Neural cell (in vitro differentiated cells): ENCODE measurements around the gene CDH4. TPM values are rescaled to one million over a fixed set of nuclear protein-coding genes. Genes with fewer than 3 reads are reported as not detected.
"Not testable (repeated sequence)": the region's sequence is repeated elsewhere in the genome, so short reads cannot be mapped to it uniquely, and the experiment has no call there.

ENCODE experiments used
- H2AFZ ChIP-seq: fragments of 200-600, 300-800 bp; sonication (generic), shearing (Covaris generic); 2 replicates; pipeline ENCODE4 v1.6.0; 2014; ENCODE audit warnings: low read depth, mild to moderate bottlenecking, antibody characterized with exemption, low read length, moderate library complexity
- H3F3A ChIP-seq: fragments of 200-600 bp; shearing (Covaris generic); 2 replicates; pipeline ENCODE4 v1.6.1; 2016; ENCODE audit warnings: mild to moderate bottlenecking, moderate library complexity, mixed read lengths, antibody characterized with exemption, low read length; ENCODE audit not compliant: insufficient read depth, poor library complexity, severe bottlenecking
- H3K27ac ChIP-seq: fragments of 200-600, 300-800 bp; sonication (generic), shearing (Covaris generic); 2 replicates; pipeline ENCODE4 v1.5.1; 2014; ENCODE audit warnings: mild to moderate bottlenecking, low read length, moderate library complexity
- H3K27me3 ChIP-seq: fragments of 300-800, 200-600 bp; sonication (generic), shearing (Covaris generic); 2 replicates; pipeline ENCODE4 v1.6.0; 2014; ENCODE audit warnings: mild to moderate bottlenecking, low read depth, low read length, moderate library complexity; ENCODE audit not compliant: insufficient read depth
- H3K36me3 ChIP-seq: fragments of 300-800, 200-600 bp; sonication (generic), shearing (Covaris generic); 2 replicates; pipeline ENCODE4 v1.5.1; 2014; ENCODE audit warnings: mild to moderate bottlenecking, antibody characterized with exemption, low read length, moderate library complexity; ENCODE audit not compliant: insufficient read depth
- H3K4me2 ChIP-seq: fragments of 300-800, 200-600 bp; sonication (generic), shearing (Covaris generic); 2 replicates; pipeline ENCODE4 v1.6.0; 2014; ENCODE audit warnings: mild to moderate bottlenecking, low read length
- H3K4me3 ChIP-seq: fragments of 300-800, 200-600 bp; sonication (generic), shearing (Covaris generic); 2 replicates; pipeline ENCODE4 v1.5.1; 2014; ENCODE audit warnings: mild to moderate bottlenecking, low read length, moderate library complexity
- H3K79me2 ChIP-seq: fragments of 200-600 bp; shearing (Covaris generic); replicated peaks from 2 replicates; pipeline ENCODE4 v1.6.0; 2014; ENCODE audit warnings: mild to moderate bottlenecking, low read length, moderate library complexity; ENCODE audit not compliant: insufficient read depth
- H3K9ac ChIP-seq: fragments of 300-800, 200-600 bp; sonication (generic), shearing (Covaris generic); 2 replicates; pipeline ENCODE4 v1.6.1; 2016; ENCODE audit warnings: mild to moderate bottlenecking, low read length, mixed read lengths
- H3K9me2 ChIP-seq: fragments of 200-600 bp; shearing (Covaris generic); 2 replicates; pipeline ENCODE4 v1.6.1; 2016; ENCODE audit warnings: mild to moderate bottlenecking, low read length, mixed read lengths; ENCODE audit not compliant: insufficient read depth
- H3K9me3 ChIP-seq: fragments of 200-600, 300-800 bp; sonication (generic), shearing (Covaris generic); 2 replicates; pipeline ENCODE4 v1.6.1; 2016; ENCODE audit warnings: mild to moderate bottlenecking, mixed run types, low read length, moderate library complexity, mixed read lengths
- H4K20me1 ChIP-seq: fragments of 200-600 bp; shearing (Covaris generic); 2 replicates; pipeline ENCODE4 v1.6.1; 2016; ENCODE audit warnings: mild to moderate bottlenecking, mixed run types; ENCODE audit not compliant: insufficient read depth
- CTCF ChIP-seq: fragments of 450-650 bp; IDR thresholded peaks from 2 replicates; pipeline ENCODE4 v1.5.1; 2014; ENCODE audit warnings: antibody characterized with exemption, mild to moderate bottlenecking, moderate library complexity; ENCODE audit not compliant: poor library complexity, severe bottlenecking
- EP300 ChIP-seq: fragments of 450-650 bp; conservative IDR thresholded peaks from 2 replicates; pipeline ENCODE4 v1.6.1; 2014; ENCODE audit warnings: antibody characterized with exemption, mild to moderate bottlenecking, moderate library complexity; ENCODE audit not compliant: poor library complexity, severe bottlenecking
- EZH2 ChIP-seq: fragments of 200-600, 300-800 bp; shearing (Covaris generic), sonication (generic); IDR thresholded peaks from 2 replicates; pipeline ENCODE4 v1.6.1; 2014; ENCODE audit warnings: antibody characterized with exemption, low read length, borderline replicate concordance, mild to moderate bottlenecking; ENCODE audit not compliant: insufficient read depth, poor library complexity, severe bottlenecking
- MXI1 ChIP-seq: fragments of 450-650 bp; conservative IDR thresholded peaks from 2 replicates; pipeline ENCODE4 v1.6.1; 2014; ENCODE audit warnings: antibody characterized with exemption, mild to moderate bottlenecking; ENCODE audit not compliant: poor library complexity, severe bottlenecking
- POLR2AphosphoS5 ChIP-seq: IDR thresholded peaks from 2 replicates; pipeline ENCODE4 v1.6.1; 2012
- RAD21 ChIP-seq: fragments of 450-650 bp; conservative IDR thresholded peaks from 2 replicates; pipeline ENCODE4 v1.6.1; 2014; ENCODE audit warnings: antibody characterized with exemption, mild to moderate bottlenecking, moderate library complexity
- SMC3 ChIP-seq: fragments of 450-650 bp; conservative IDR thresholded peaks from 2 replicates; pipeline ENCODE4 v1.6.1; 2014; ENCODE audit warnings: antibody characterized with exemption, mild to moderate bottlenecking, moderate library complexity; ENCODE audit not compliant: poor library complexity
- TAF1 ChIP-seq: IDR thresholded peaks from 2 replicates; pipeline ENCODE4 v1.6.1; 2012; ENCODE audit warnings: low read depth
- polyA plus RNA-seq: library from polyadenylated mRNA; depleted of rRNA; stranded (reverse); fragments of >200 nt; gene quantifications from 2 replicates; pipeline ENCODE4 v1.2.3, GENCODE V29; 2014
- TF ChIP-seq, protein P1 (sequence below): IDR thresholded peaks from 2 replicates; pipeline ENCODE4 v1.6.1; 2012; ENCODE audit warnings: borderline replicate concordance

Gene CDH4
- polyA plus RNA-seq, 1 donor from 2014 or later: 24.6 TPM

GRCh38 chr20:61942526-61942925 is 690.5 kb downstream of the CDH4 start:
- H4K20me1 ChIP-seq: no peaks in the 10 kb centered on the region
- no peak overlapping the region for H3K27ac ChIP-seq
- H3K4me2 ChIP-seq: no peak overlapping the region
- no peaks in the 10 kb centered on the region for H3F3A ChIP-seq
- no peaks in the 10 kb centered on the region for H3K9me3 ChIP-seq
- no peaks in the 10 kb centered on the region for H3K9me2 ChIP-seq
- TF ChIP-seq EP300 (no peak), POLR2AphosphoS5 (no peak), EZH2 (no peak), SMC3 (no peak), TAF1 (no peak), RAD21 (no peak), CTCF (no peak), MXI1 (no peak)
- TF ChIP-seq, protein P1, sequence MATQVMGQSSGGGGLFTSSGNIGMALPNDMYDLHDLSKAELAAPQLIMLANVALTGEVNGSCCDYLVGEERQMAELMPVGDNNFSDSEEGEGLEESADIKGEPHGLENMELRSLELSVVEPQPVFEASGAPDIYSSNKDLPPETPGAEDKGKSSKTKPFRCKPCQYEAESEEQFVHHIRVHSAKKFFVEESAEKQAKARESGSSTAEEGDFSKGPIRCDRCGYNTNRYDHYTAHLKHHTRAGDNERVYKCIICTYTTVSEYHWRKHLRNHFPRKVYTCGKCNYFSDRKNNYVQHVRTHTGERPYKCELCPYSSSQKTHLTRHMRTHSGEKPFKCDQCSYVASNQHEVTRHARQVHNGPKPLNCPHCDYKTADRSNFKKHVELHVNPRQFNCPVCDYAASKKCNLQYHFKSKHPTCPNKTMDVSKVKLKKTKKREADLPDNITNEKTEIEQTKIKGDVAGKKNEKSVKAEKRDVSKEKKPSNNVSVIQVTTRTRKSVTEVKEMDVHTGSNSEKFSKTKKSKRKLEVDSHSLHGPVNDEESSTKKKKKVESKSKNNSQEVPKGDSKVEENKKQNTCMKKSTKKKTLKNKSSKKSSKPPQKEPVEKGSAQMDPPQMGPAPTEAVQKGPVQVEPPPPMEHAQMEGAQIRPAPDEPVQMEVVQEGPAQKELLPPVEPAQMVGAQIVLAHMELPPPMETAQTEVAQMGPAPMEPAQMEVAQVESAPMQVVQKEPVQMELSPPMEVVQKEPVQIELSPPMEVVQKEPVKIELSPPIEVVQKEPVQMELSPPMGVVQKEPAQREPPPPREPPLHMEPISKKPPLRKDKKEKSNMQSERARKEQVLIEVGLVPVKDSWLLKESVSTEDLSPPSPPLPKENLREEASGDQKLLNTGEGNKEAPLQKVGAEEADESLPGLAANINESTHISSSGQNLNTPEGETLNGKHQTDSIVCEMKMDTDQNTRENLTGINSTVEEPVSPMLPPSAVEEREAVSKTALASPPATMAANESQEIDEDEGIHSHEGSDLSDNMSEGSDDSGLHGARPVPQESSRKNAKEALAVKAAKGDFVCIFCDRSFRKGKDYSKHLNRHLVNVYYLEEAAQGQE: no peak
- no peaks in the 10 kb centered on the region for H3K79me2 ChIP-seq
- H3K4me3 ChIP-seq: no peak overlapping the region
- no peaks in the 10 kb centered on the region for H3K36me3 ChIP-seq
- H3K9ac ChIP-seq: no peak overlapping the region
- no peak overlapping the region for H2AFZ ChIP-seq
- no peaks in the 10 kb centered on the region for H3K27me3 ChIP-seq

DNA sequence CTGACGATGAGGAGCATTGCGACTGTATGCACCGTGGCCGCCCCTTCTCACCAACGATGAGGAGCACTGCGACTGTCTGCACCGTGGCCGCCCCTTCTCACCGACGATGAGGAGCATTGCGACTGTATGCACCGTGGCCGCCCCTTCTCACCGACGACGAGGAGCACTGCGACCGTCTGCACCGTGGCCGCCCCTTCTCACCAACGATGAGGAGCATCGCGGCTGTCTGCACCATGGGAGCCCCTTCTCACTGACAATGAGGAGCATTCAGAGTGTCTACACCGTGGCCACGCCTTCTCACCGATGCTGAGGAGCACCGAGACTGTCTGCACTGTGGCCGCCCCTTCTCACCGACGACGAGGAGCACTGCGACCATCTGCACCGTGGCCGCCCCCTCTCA is 692.9 kb downstream of the CDH4 start:
- H4K20me1 ChIP-seq, H3K4me3 ChIP-seq: not testable (repeated sequence)

GRCh38 chr20:61945495-61945894 is 693.4 kb downstream of the CDH4 start:
- H3K79me2 ChIP-seq, H3K9me2 ChIP-seq: not testable (repeated sequence)

More for the DNA sequence above, 692.9 kb downstream of the CDH4 start:
- not testable (repeated sequence) for H3K9ac ChIP-seq, H3K9me3 ChIP-seq, H3K27ac ChIP-seq, H3K79me2 ChIP-seq, H3K9me2 ChIP-seq, H3K27me3 ChIP-seq, H3F3A ChIP-seq, H3K4me2 ChIP-seq, H2AFZ ChIP-seq, H3K36me3 ChIP-seq

GRCh38 chr20:61948056-61948455 is 696.0 kb downstream of the CDH4 start:
- H3K27ac ChIP-seq, H3K9me3 ChIP-seq, H4K20me1 ChIP-seq, H3K9me2 ChIP-seq, H3K36me3 ChIP-seq, H3K27me3 ChIP-seq, H3K4me3 ChIP-seq, H3K9ac ChIP-seq, H3K4me2 ChIP-seq, H3K79me2 ChIP-seq, H3F3A ChIP-seq, H2AFZ ChIP-seq: not testable (repeated sequence)

More at GRCh38 chr20:61945495-61945894, 693.4 kb downstream of the CDH4 start:
- not testable (repeated sequence) for H3K36me3 ChIP-seq, H3K9me3 ChIP-seq, H3K4me3 ChIP-seq, H2AFZ ChIP-seq, H3K9ac ChIP-seq, H3F3A ChIP-seq, H4K20me1 ChIP-seq, H3K27me3 ChIP-seq, H3K4me2 ChIP-seq, H3K27ac ChIP-seq
